ENCODE data around the gene PARD3B.

- TF ChIP-seq CTCF (IDR thresholded peaks at IDR 0.05; ENCODE audit: low read length) (no peak), EZH2 (optimal IDR thresholded peaks at IDR 0.05; ENCODE audit: low read depth, low read length) (no peak), EZH2phosphoT487 (IDR thresholded peaks at IDR 0.05; ENCODE audit: low read length) (no peak)
Measured at GRCh38 chr2:205180730-205181129, 635.5 kb downstream of the PARD3B start.

Data from MM.1S (cell line).